HepG2 (cell line): Measurements from ENCODE around the gene FREM3. TPM values are rescaled to one million over a fixed set of nuclear protein-coding genes. Genes with fewer than 3 reads are reported as not detected.

Source experiments
- ATAC-seq: fragments of 200-7000 bp; cut with Tn5 transposase; 3 replicates; pipeline ENCODE4 v1.9.1; 2020; ENCODE audit warnings: mild to moderate bottlenecking, moderate library complexity
- BruUV-seq: library from RNA; stranded (reverse); fragments of 400-500 nt; replicated peaks from 2 replicates; lab custom pipeline; 2021; lab: Mats Ljungman, UMichigan
- CTCF ChIA-PET: fragments of 300-600 bp; formaldehyde crosslinking; extraction: SDS; loops from one replicate; lab custom pipeline; 2021; ENCODE audit warnings: low total read pairs, inconsistent platforms, low intra/inter-chr PET ratio; lab: Yijun Ruan, JAX
- POLR2A ChIA-PET: fragments of 350-600 bp; sonication (Branson Sonifier 250); formaldehyde crosslinking; loops from one replicate; lab custom pipeline; 2020; ENCODE audit warnings: antibody characterized with exemption, inconsistent platforms; lab: Yijun Ruan, JAX
- DNase-seq: peaks from one replicate; pipeline ENCODE4 v3.0.0-alpha.2; 2015; ENCODE audit warnings: low spot score
- FAIRE-seq: peaks from 3 replicates; lab custom pipeline; 2011; peaks lifted over from hg19 to GRCh38; lab: Jason Lieb, UNC
- H2AFZ ChIP-seq: one replicate; pipeline ENCODE4 v1.6.1; 2011; ENCODE audit warnings: low read length, inconsistent platforms
- H3K27ac ChIP-seq: fragments of 300-600 bp; 3 replicates; pipeline ENCODE4 v1.8.0; 2011; ENCODE audit warnings: mixed run types, mild to moderate bottlenecking, mixed read lengths, low read length, inconsistent platforms; ENCODE audit not compliant: insufficient read depth; ENCODE audit errors: extremely low read length
- H3K27me3 ChIP-seq, 2 experiments: fragments of 200-600 bp in 1 of 2; 2 replicates in 1 of 2; 3 replicates in 1 of 2; pipeline versions ENCODE4 v1.6.0 to v1.8.0; 2011; ENCODE audit warnings: low read length in 2 of 2, mild to moderate bottlenecking in 2 of 2, moderate library complexity in 2 of 2, inconsistent platforms in 1 of 2; ENCODE audit not compliant: insufficient read depth in 2 of 2, control insufficient read depth in 1 of 2
- H3K36me3 ChIP-seq, 2 experiments: fragments of 200-600 bp in 1 of 2; replicated peaks in 1 of 2; 2 replicates in 1 of 2; 3 replicates in 1 of 2; pipeline versions ENCODE4 v1.5.1 to v1.8.0; 2011; ENCODE audit warnings: low read length in 2 of 2, inconsistent platforms in 1 of 2; ENCODE audit not compliant: insufficient read depth in 2 of 2, control insufficient read depth in 1 of 2
- H3K4me1 ChIP-seq: 2 replicates; pipeline ENCODE4 v1.5.1; 2012; ENCODE audit warnings: low read length, inconsistent platforms; ENCODE audit not compliant: insufficient read depth
- H3K4me2 ChIP-seq: 2 replicates; pipeline ENCODE4 v1.6.0; 2011; ENCODE audit warnings: low read depth, low read length, inconsistent platforms
- H3K4me3 ChIP-seq, 3 experiments: fragments of 200-600 bp in 1 of 3; sonication (generic), shearing (Covaris generic) in 1 of 3; replicated peaks in 1 of 3; 2 replicates each; pipeline ENCODE4 v1.5.1; 2011 to 2016; ENCODE audit warnings: low read length in 3 of 3, inconsistent platforms in 2 of 3, low read depth in 2 of 3, mild to moderate bottlenecking in 2 of 3, control low read depth in 1 of 3, mixed read lengths in 1 of 3; ENCODE audit not compliant: insufficient read depth in 1 of 3
- H3K79me2 ChIP-seq: one replicate; pipeline ENCODE4 v1.6.1; 2011; ENCODE audit warnings: low read length, inconsistent platforms; ENCODE audit not compliant: insufficient read depth
- H3K9ac ChIP-seq: 2 replicates; pipeline ENCODE4 v1.6.0; 2011; ENCODE audit warnings: mild to moderate bottlenecking, low read depth, low read length, inconsistent platforms; ENCODE audit not compliant: insufficient read depth
- H3K9me3 ChIP-seq: 2 replicates; pipeline ENCODE4 v1.5.1; 2012; ENCODE audit warnings: mild to moderate bottlenecking, low read length
- H4K20me1 ChIP-seq: 2 replicates; pipeline ENCODE4 v1.6.0; 2011; ENCODE audit warnings: inconsistent platforms, mild to moderate bottlenecking, low read length, moderate library complexity; ENCODE audit not compliant: insufficient read depth
- ATRX ChIP-seq: sonication (generic); formaldehyde crosslinking; IDR thresholded peaks from 2 replicates; pipeline ENCODE4 v1.4.0; 2020; ENCODE audit warnings: missing genetic modification reagents, borderline replicate concordance
- DDIT3 ChIP-seq: sonication (generic); formaldehyde crosslinking; IDR thresholded peaks from 2 replicates; pipeline ENCODE4 v1.4.0; 2020; ENCODE audit warnings: mild to moderate bottlenecking, missing genetic modification reagents
- HMGXB3 ChIP-seq: sonication (generic); formaldehyde crosslinking; IDR thresholded peaks from 2 replicates; pipeline ENCODE4 v1.4.0; 2020; ENCODE audit warnings: missing genetic modification reagents, borderline replicate concordance
- POGZ ChIP-seq: sonication (generic); formaldehyde crosslinking; IDR thresholded peaks from 2 replicates; pipeline ENCODE4 v1.4.0; 2020; ENCODE audit warnings: mild to moderate bottlenecking, missing genetic modification reagents
- POLR2A ChIP-seq, 2 experiments: IDR thresholded peaks; 2 replicates each; pipeline ENCODE4 v1.6.1; 2011; ENCODE audit warnings: low read depth in 2 of 2, low read length in 2 of 2, mild to moderate bottlenecking in 1 of 2, moderate library complexity in 1 of 2; ENCODE audit not compliant: insufficient read depth in 1 of 2
- POLR2AphosphoS2 ChIP-seq: IDR thresholded peaks from 2 replicates; pipeline ENCODE4 v1.6.1; 2011; ENCODE audit warnings: low read depth, low read length, improper control_type of control experiment
- ZEB1 ChIP-seq: IDR thresholded peaks from 2 replicates; pipeline ENCODE4 v1.6.1; 2012; ENCODE audit warnings: mild to moderate bottlenecking, low read depth, inconsistent platforms; ENCODE audit not compliant: insufficient replicate concordance
- ZNF44 ChIP-seq: sonication (generic); formaldehyde crosslinking; IDR thresholded peaks from 2 replicates; pipeline ENCODE4 v1.5.1; 2020; ENCODE audit warnings: mild to moderate bottlenecking, missing genetic modification reagents
- ZNF687 ChIP-seq: sonication (generic); formaldehyde crosslinking; IDR thresholded peaks from 2 replicates; pipeline ENCODE4 v1.5.1; 2020; ENCODE audit warnings: mild to moderate bottlenecking, missing genetic modification reagents, moderate library complexity
- ZNF75D ChIP-seq: sonication (generic); formaldehyde crosslinking; IDR thresholded peaks from 2 replicates; pipeline ENCODE4 v1.8.1; 2023; ENCODE audit warnings: missing genetic modification reagents, mild to moderate bottlenecking, borderline replicate concordance
- WGBS: methylation state at CpG from one replicate; pipeline ENCODE4 v1.1.6; 2017; ENCODE audit warnings: low lambda C conversion rate; 5-methylcytosine and 5-hydroxymethylcytosine counted together
- in situ Hi-C: cut with HindIII; loops from 2 replicates; pipeline ENCODE4 v1.10.0; 2017; ENCODE audit warnings: low pct_unique_long_range_greater_than_20kb; ENCODE audit not compliant: extremely low pct_ligation_motif_present
- intact Hi-C: fragments of 100-400 bp; cut with micrococcal nuclease; formaldehyde crosslinking; loops from one replicate; pipeline ENCODE4 v1.10.0; 2022; ENCODE audit not compliant: unreplicated experiment
- polyA plus RNA-seq, 8 experiments: library from polyadenylated mRNA; depleted of rRNA in 3 of 8; stranded (reverse) in 7 of 8; unstranded in 1 of 8; fragments of >200 nt; fragmentation: Illumina TruSeq in 4 of 8; extraction: Trizol in 4 of 8; gene quantifications; 2 replicates each; pipeline versions ENCODE4 v1.2.1 to v1.2.3, GENCODE V29; 2011 to 2016; ENCODE audit warnings: low read depth in 4 of 8, missing spikeins in 1 of 8, mixed read lengths in 1 of 8; ENCODE audit not compliant: insufficient read depth in 1 of 8
- total RNA-seq, 5 experiments: library from RNA; depleted of rRNA; stranded (reverse); fragments of >200 nt; fragmentation: Illumina TruSeq; extraction: Trizol; gene quantifications; 2 replicates each; pipeline ENCODE4 v1.2.3, GENCODE V29; 2016; ENCODE audit warnings: low read depth in 1 of 5

FREM3 gene
- total and polyA plus RNA-seq, 2 of the 13 experiments (the other 11 are each of a cell fraction or from before 2014, with no cell fraction given), result not detected

- POLR2A ChIA-PET, result no interaction called here
- Histone ChIP-seq H3K9ac (no peak overlapping the region), H3K27me3 (no peaks in the 10 kb centered on the region), H4K20me1 (no peaks in the 10 kb centered on the region), H3K4me2 (no peak overlapping the region), H3K79me2 (no peaks in the 10 kb centered on the region), H3K36me3 (no peaks in the 10 kb centered on the region), H2AFZ (no peak overlapping the region), H3K4me3 (no peak overlapping the region), H3K4me1 (no peaks in the 10 kb centered on the region), H3K9me3 (peaks cover 8% of the 10 kb centered on the region), H3K27ac (no peak overlapping the region)
- in situ Hi-C loops, result no loop called here
- no peak for DNase-seq
- no peak for FAIRE-seq
- no TSS peak for BruUV-seq
- 2% methylated on average over 1 of the region's 1 CpG for WGBS
- intact Hi-C loops, result no loop called here
- ATAC-seq, result no peak
- CTCF ChIA-PET, result no interaction called here
- no peak for TF ChIP-seq POGZ (CRISPR knock-in tag)
- TF ChIP-seq POLR2AphosphoS2, result no peak
- no peak for TF ChIP-seq DDIT3 (CRISPR knock-in tag)
- TF ChIP-seq POLR2A (IDR thresholded peaks at IDR 0.05; ENCODE audit: insufficient read depth in 1 of 2, low read depth in 2 of 2, low read length in 2 of 2), result no peak
- no peak for TF ChIP-seq ZNF44 (CRISPR knock-in tag)
- TF ChIP-seq ATRX (CRISPR knock-in tag), result no peak
- TF ChIP-seq ZNF687, result no peak
- TF ChIP-seq HMGXB3 (CRISPR knock-in tag), result no peak
- TF ChIP-seq ZNF75D, result no peak
- no peak for TF ChIP-seq ZEB1
Observed at GRCh38 chr4:143642611-143643010, 57.9 kb downstream of the FREM3 start.
